Thyroid gland (tissue), 4 donors: ENCODE data around the gene CAPN1.

ENCODE experiments used
- CTCF ChIP-seq, 6 experiments: fragments of 200-600 bp in 3 of 6; fragments of 450-650 bp in 3 of 6; sonication (generic) in 3 of 6; IDR thresholded peaks; one replicate each; pipeline ENCODE4 v1.5.1; 2016 to 2019; ENCODE audit warnings: antibody characterized with exemption in 6 of 6, mild to moderate bottlenecking in 2 of 6, inconsistent platforms in 1 of 6, moderate library complexity in 1 of 6
- POLR2A ChIP-seq, 2 donors: fragments of 450-650 bp; IDR thresholded peaks; one replicate each; pipeline ENCODE4 v1.6.1; 2017; ENCODE audit warnings: antibody characterized with exemption in 2 of 2, mild to moderate bottlenecking in 2 of 2, moderate library complexity in 1 of 2

GRCh38 chr11:65225279-65226102, 43.8 kb downstream of the CAPN1 start:
- TF ChIP-seq CTCF (IDR thresholded peaks at IDR 0.05) (peak in 5 of 6 experiments; percentile 22 to 71 (median 55)), POLR2A (IDR thresholded peaks at IDR 0.05) (no peak)
